Fibroblast of lung (primary cell): ENCODE results near the gene CDC42SE2. TPM values are rescaled to one million over a fixed set of nuclear protein-coding genes. Genes with fewer than 3 reads are reported as not detected.
"Not testable (repeated sequence)": the region's sequence is repeated elsewhere in the genome, so short reads cannot be mapped to it uniquely, and the experiment has no call there.

Experiments
- DNase-seq, 2 donors: peaks; one replicate each; pipeline versions ENCODE4 v3.0.0 to v3.0.0-alpha.2; 2010; ENCODE audit warnings: low read depth in 2 of 2
- H2AFZ ChIP-seq: 2 replicates; pipeline ENCODE4 v1.5.1; 2012; ENCODE audit warnings: low read length, control low read depth, inconsistent platforms
- H3K27ac ChIP-seq: 2 replicates; pipeline ENCODE4 v1.5.1; 2011; ENCODE audit warnings: low read length, control low read depth; ENCODE audit not compliant: insufficient read depth
- H3K27me3 ChIP-seq: 2 replicates; pipeline ENCODE4 v1.5.1; 2011; ENCODE audit warnings: mild to moderate bottlenecking, low read length; ENCODE audit not compliant: control insufficient read depth, insufficient read depth
- H3K36me3 ChIP-seq: 2 replicates; pipeline ENCODE4 v1.5.1; 2011; ENCODE audit warnings: low read length; ENCODE audit not compliant: control insufficient read depth, insufficient read depth
- H3K4me1 ChIP-seq: 2 replicates; pipeline ENCODE4 v1.5.1; 2011; ENCODE audit warnings: low read length; ENCODE audit not compliant: control insufficient read depth, insufficient read depth; ENCODE audit errors: extremely low read depth
- H3K4me2 ChIP-seq: 2 replicates; pipeline ENCODE4 v1.5.1; 2011; ENCODE audit warnings: low read length, control low read depth; ENCODE audit not compliant: insufficient read depth; ENCODE audit errors: extremely low read depth
- H3K4me3 ChIP-seq, 4 experiments: fragments of 200-600 bp in 1 of 4; sonication (generic) in 1 of 4; replicated peaks in 1 of 4; 2 replicates each; pipeline ENCODE4 v1.5.1; 2011 to 2016; ENCODE audit warnings: low read length in 4 of 4, low read depth in 3 of 4, mild to moderate bottlenecking in 3 of 4, control low read depth in 2 of 4, inconsistent platforms in 1 of 4, mixed read lengths in 1 of 4; ENCODE audit not compliant: insufficient read depth in 1 of 4; ENCODE audit errors: control extremely low read depth in 1 of 4
- H3K79me2 ChIP-seq: 2 replicates; pipeline ENCODE4 v1.5.1; 2012; ENCODE audit warnings: mild to moderate bottlenecking, low read length, inconsistent platforms; ENCODE audit not compliant: control insufficient read depth, insufficient read depth
- H3K9ac ChIP-seq: 2 replicates; pipeline ENCODE4 v1.5.1; 2011; ENCODE audit warnings: mild to moderate bottlenecking, low read length, control low read depth; ENCODE audit not compliant: insufficient read depth
- H3K9me3 ChIP-seq: 2 replicates; pipeline ENCODE4 v1.5.1; 2012; ENCODE audit warnings: low read depth, low read length; ENCODE audit not compliant: control insufficient read depth, insufficient read depth
- H4K20me1 ChIP-seq: 2 replicates; pipeline ENCODE4 v1.5.1; 2011; ENCODE audit warnings: low read length; ENCODE audit not compliant: control insufficient read depth, insufficient read depth; ENCODE audit errors: extremely low read depth
- CTCF ChIP-seq, 2 donors: IDR thresholded peaks in 1 of 2; conservative IDR thresholded peaks in 1 of 2; 1 replicate in 1 of 2; 2 replicates in 1 of 2; pipeline ENCODE4 v1.5.1; 2011 to 2012; ENCODE audit warnings: low read length in 2 of 2, control low read depth in 1 of 2, inconsistent platforms in 1 of 2, low read depth in 1 of 2, mild to moderate bottlenecking in 1 of 2
- EZH2 ChIP-seq: IDR thresholded peaks from 2 replicates; pipeline ENCODE4 v1.5.1; 2012; ENCODE audit warnings: low read length, control low read depth, mild to moderate bottlenecking; ENCODE audit errors: missing control alignments
- polyA plus RNA-seq, 2 donors: library from polyadenylated mRNA; depleted of rRNA in 1 of 2; stranded (reverse) in 1 of 2; unstranded in 1 of 2; fragments of >200 nt; gene quantifications; 2 replicates each; pipeline ENCODE4 v1.2.1, GENCODE V29; 2011 to 2012; ENCODE audit warnings: missing spikeins in 1 of 2
- total RNA-seq: library from RNA; depleted of rRNA; stranded (reverse); fragments of >200 nt; gene quantifications from 2 replicates; pipeline ENCODE4 v1.2.1, GENCODE V29; 2014

Gene CDC42SE2
- total and polyA plus RNA-seq, 2 donors (not counting 1 experiment from before 2014, with no cell fraction given) = 26.1 to 26.5 TPM

GRCh38 chr5:131305138-131305689, 41.4 kb downstream of the CDC42SE2 start:
- Histone ChIP-seq H3K4me1 (no peaks in the 10 kb centered on the region), H3K9ac (no peak overlapping the region), H4K20me1 (no peaks in the 10 kb centered on the region), H3K4me3 (no peak overlapping the region), H2AFZ (no peak overlapping the region), H3K27ac (no peak overlapping the region), H3K79me2 (peaks cover 12% of the 10 kb centered on the region), H3K9me3 (no peaks in the 10 kb centered on the region), H3K36me3 (no peaks in the 10 kb centered on the region), H3K4me2 (no peak overlapping the region), H3K27me3 (no peaks in the 10 kb centered on the region)
- TF ChIP-seq CTCF (conservative IDR thresholded peaks at IDR 0.05 in 1 of 2, IDR thresholded peaks at IDR 0.05 in 1 of 2; ENCODE audit: low read depth in 1 of 2, low read length in 2 of 2) = no peak
- TF ChIP-seq EZH2 = no peak
- no peak for DNase-seq

GRCh38 chr5:131305906-131306305, 42.1 kb downstream of the CDC42SE2 start:
- Histone ChIP-seq H3K9me3 (no peaks in the 10 kb centered on the region), H3K27me3 (no peaks in the 10 kb centered on the region), H3K27ac (no peak overlapping the region), H3K36me3 (no peaks in the 10 kb centered on the region), H4K20me1 (no peaks in the 10 kb centered on the region), H3K79me2 (peaks cover 12% of the 10 kb centered on the region), H3K4me3 (no peak overlapping the region), H3K4me1 (no peaks in the 10 kb centered on the region), H2AFZ (no peak overlapping the region), H3K9ac (no peak overlapping the region), H3K4me2 (no peak overlapping the region)
- DNase-seq = peak; percentile 48 to 77
- TF ChIP-seq EZH2 = no peak
- no peak for TF ChIP-seq CTCF (conservative IDR thresholded peaks at IDR 0.05 in 1 of 2, IDR thresholded peaks at IDR 0.05 in 1 of 2; ENCODE audit: low read depth in 1 of 2, low read length in 2 of 2)

GRCh38 chr5:131312235-131312772, 48.5 kb downstream of the CDC42SE2 start:
- H3K27me3 ChIP-seq, H3K9ac ChIP-seq, H3K9me3 ChIP-seq, H2AFZ ChIP-seq, H4K20me1 ChIP-seq, H3K4me1 ChIP-seq, H3K27ac ChIP-seq, H3K4me2 ChIP-seq, H3K4me3 ChIP-seq, H3K36me3 ChIP-seq, DNase-seq: not testable (repeated sequence)
- peaks cover 22% of the 10 kb centered on the region for H3K79me2 ChIP-seq
